HCT116 (cell line): ENCODE results near the gene KRT77. TPM values are rescaled to one million over a fixed set of nuclear protein-coding genes. Genes with fewer than 3 reads are reported as not detected.

ENCODE experiments used
- ATAC-seq: fragments of 200-7000 bp; cut with Tn5 transposase; 2 replicates; pipeline ENCODE4 v1.9.1; 2020; ENCODE audit warnings: mild to moderate bottlenecking, moderate library complexity
- BruUV-seq: library from RNA; stranded (reverse); fragments of 400-500 nt; replicated peaks from 2 replicates; lab custom pipeline; 2021; lab: Mats Ljungman, UMichigan
- CTCF ChIA-PET: fragments of 300-600 bp; sonication (Branson Sonifier 250); formaldehyde crosslinking; loops from one replicate; lab custom pipeline; 2021; ENCODE audit warnings: antibody characterized with exemption; lab: Charles Lee
- POLR2A ChIA-PET: fragments of 300-600, 350-600 bp; sonication (Branson Sonifier 250); formaldehyde crosslinking; loops from one replicate; lab custom pipeline; 2021; ENCODE audit warnings: antibody characterized with exemption; lab: Charles Lee
- RAD21 ChIA-PET, 2 experiments: fragments of 300-600 bp; sonication (Branson Sonifier 250); formaldehyde crosslinking; loops; one replicate each; lab custom pipeline; 2023; ENCODE audit warnings: low total read pairs in 2 of 2; ENCODE audit not compliant: uncharacterized antibody in 2 of 2, unreplicated experiment in 2 of 2, low non-redundant PET in 1 of 2; lab: Charles Lee
- DNase-seq: peaks from one replicate; pipeline ENCODE4 v3.0.0-alpha.2; 2010; ENCODE audit warnings: low read depth, low spot score
- H2AFZ ChIP-seq: fragments of 200-600 bp; shearing (Covaris generic), sonication (generic); 2 replicates; pipeline ENCODE4 v1.6.1; 2017; ENCODE audit warnings: low read depth, mixed run types, mixed read lengths, antibody characterized with exemption, low read length; ENCODE audit not compliant: poor library complexity, severe bottlenecking
- H3K27ac ChIP-seq: 2 replicates; pipeline ENCODE4 v1.5.1; 2012; ENCODE audit warnings: low read depth, low read length
- H3K27me3 ChIP-seq: fragments of 200-600 bp; sonication (generic); 2 replicates; pipeline ENCODE4 v1.6.1; 2016; ENCODE audit warnings: mixed run types, low read length, mixed read lengths; ENCODE audit not compliant: insufficient read depth
- H3K36me3 ChIP-seq, 2 experiments: fragments of 200-500 bp in 1 of 2; fragments of 200-600 bp in 1 of 2; sonication (Bioruptor generic) in 1 of 2; sonication (generic) in 1 of 2; 2 replicates each; pipeline versions ENCODE4 v1.5.1 to v1.6.1; 2014 to 2016; ENCODE audit warnings: low read length in 2 of 2, inconsistent platforms in 1 of 2, mixed read lengths in 1 of 2, mixed run types in 1 of 2; ENCODE audit not compliant: insufficient read depth in 2 of 2, control insufficient read depth in 1 of 2
- H3K4me1 ChIP-seq, 2 experiments: fragments of 200-600 bp in 1 of 2; sonication (generic) in 1 of 2; 2 replicates each; pipeline versions ENCODE4 v1.5.1 to v1.6.1; 2012 to 2017; ENCODE audit warnings: low read length in 2 of 2, inconsistent platforms in 1 of 2, mild to moderate bottlenecking in 1 of 2, mixed read lengths in 1 of 2, mixed run types in 1 of 2, moderate library complexity in 1 of 2; ENCODE audit not compliant: insufficient read depth in 2 of 2, control insufficient read depth in 1 of 2
- H3K4me2 ChIP-seq: fragments of 200-600 bp; sonication (generic); 2 replicates; pipeline ENCODE4 v1.6.1; 2017; ENCODE audit warnings: mixed run types, low read length, mixed read lengths
- H3K4me3 ChIP-seq, 2 experiments: fragments of 200-600 bp in 1 of 2; sonication (generic) in 1 of 2; replicated peaks in 1 of 2; 2 replicates each; pipeline ENCODE4 v1.5.1; 2011 to 2016; ENCODE audit warnings: low read length in 2 of 2, control low read depth in 1 of 2, low read depth in 1 of 2, mild to moderate bottlenecking in 1 of 2, mixed read lengths in 1 of 2, mixed run types in 1 of 2
- H3K79me2 ChIP-seq: fragments of 200-600 bp; sonication (generic); 2 replicates; pipeline ENCODE4 v1.6.1; 2017; ENCODE audit warnings: mild to moderate bottlenecking, mixed run types, low read length, moderate library complexity, mixed read lengths; ENCODE audit not compliant: insufficient read depth
- H3K9ac ChIP-seq: fragments of 200-600 bp; sonication (generic); 2 replicates; pipeline ENCODE4 v1.6.1; 2016; ENCODE audit warnings: low read length, mixed read lengths
- H3K9me2 ChIP-seq: fragments of 200-600 bp; sonication (generic), shearing (Covaris generic); 2 replicates; pipeline ENCODE4 v1.6.1; 2017; ENCODE audit warnings: mixed run types, mild to moderate bottlenecking, moderate library complexity; ENCODE audit not compliant: insufficient read depth
- H3K9me3 ChIP-seq, 2 experiments: fragments of 200-500 bp in 1 of 2; fragments of 200-600 bp in 1 of 2; sonication (Bioruptor generic) in 1 of 2; sonication (generic) in 1 of 2; 2 replicates each; pipeline ENCODE4 v1.6.1; 2014 to 2017; ENCODE audit warnings: low read length in 2 of 2, mixed read lengths in 2 of 2, inconsistent platforms in 1 of 2, low read depth in 1 of 2, mild to moderate bottlenecking in 1 of 2, mixed run types in 1 of 2, moderate library complexity in 1 of 2; ENCODE audit not compliant: control insufficient read depth in 1 of 2, insufficient read depth in 1 of 2
- H4K20me1 ChIP-seq: fragments of 200-600 bp; sonication (generic), shearing (Covaris generic); 2 replicates; pipeline ENCODE4 v1.6.1; 2017; ENCODE audit warnings: mixed run types, mild to moderate bottlenecking, moderate library complexity; ENCODE audit not compliant: insufficient read depth
- ATF3 ChIP-seq: IDR thresholded peaks from 2 replicates; pipeline ENCODE4 v1.6.1; 2012
- CBX3 ChIP-seq: IDR thresholded peaks from 2 replicates; pipeline ENCODE4 v1.6.1; 2012; ENCODE audit warnings: low read depth
- ELF1 ChIP-seq: IDR thresholded peaks from 2 replicates; pipeline ENCODE4 v1.6.1; 2012; ENCODE audit warnings: low read depth, borderline replicate concordance
- EZH2 ChIP-seq: fragments of 200-600 bp; sonication (generic); IDR thresholded peaks from 2 replicates; pipeline ENCODE4 v1.6.1; 2017; ENCODE audit warnings: antibody characterized with exemption, mixed run types
- EZH2phosphoT487 ChIP-seq: fragments of 200-600 bp; IDR thresholded peaks from 2 replicates; pipeline ENCODE4 v1.6.1; 2018; ENCODE audit warnings: antibody characterized with exemption, borderline replicate concordance
- POLR2AphosphoS5 ChIP-seq: IDR thresholded peaks from 2 replicates; pipeline ENCODE4 v1.6.1; 2011; ENCODE audit warnings: mild to moderate bottlenecking, low read depth, low read length, moderate library complexity
- RAD21 ChIP-seq: IDR thresholded peaks from 2 replicates; pipeline ENCODE4 v1.6.1; 2012; ENCODE audit warnings: low read depth, mild to moderate bottlenecking
- REST ChIP-seq: IDR thresholded peaks from 2 replicates; pipeline ENCODE4 v1.6.1; 2012; ENCODE audit warnings: low read depth
- SRF ChIP-seq: IDR thresholded peaks from 2 replicates; pipeline ENCODE4 v1.6.1; 2012; ENCODE audit warnings: low read depth
- TCF7L2 ChIP-seq: IDR thresholded peaks from 2 replicates; pipeline ENCODE4 v1.7.0; 2011; ENCODE audit warnings: borderline replicate concordance, inconsistent platforms; ENCODE audit not compliant: insufficient read depth, insufficient read length; ENCODE audit errors: extremely low read depth
- ZNF274 ChIP-seq: fragments of 200-500 bp; sonication (Bioruptor generic); IDR thresholded peaks from 2 replicates; pipeline ENCODE4 v1.6.1; 2014; ENCODE audit warnings: mild to moderate bottlenecking, low read depth, low read length, inconsistent platforms
- intact Hi-C: fragments of 100-400 bp; cut with micrococcal nuclease; formaldehyde crosslinking; loops from 2 replicates; pipeline ENCODE4 v1.10.0; 2022
- total RNA-seq: library from RNA; stranded (reverse); gene quantifications from one replicate; pipeline ENCODE4 v1.2.1, GENCODE V29; 2021; ENCODE audit not compliant: unreplicated experiment

The KRT77 gene
- total RNA-seq, 1 experiment from 2014 or later: not detected

- Histone ChIP-seq H3K27ac (no peak overlapping the region), H4K20me1 (no peaks in the 10 kb centered on the region), H3K9ac (no peak overlapping the region), H3K36me3 (no peaks in the 10 kb centered on the region), H3K4me3 (no peak overlapping the region), H3K9me2 (no peaks in the 10 kb centered on the region), H3K79me2 (no peaks in the 10 kb centered on the region), H3K4me2 (no peak overlapping the region), H2AFZ (no peak overlapping the region), H3K4me1 (peaks cover 0 to 19% of the 10 kb centered on the region in 2 experiments; a peak in 2 of 4 replicates), H3K9me3 (no peaks in the 10 kb centered on the region), H3K27me3 (peaks cover 34% of the 10 kb centered on the region)
- BruUV-seq: no TSS peak
- no peak for TF ChIP-seq CBX3
- TF ChIP-seq EZH2phosphoT487: no peak
- no peak for TF ChIP-seq ATF3
- no peak for TF ChIP-seq POLR2AphosphoS5
- no peak for TF ChIP-seq EZH2
- TF ChIP-seq ZNF274: no peak
- TF ChIP-seq TCF7L2: no peak
- no peak for TF ChIP-seq SRF
- TF ChIP-seq REST: no peak
- no peak for TF ChIP-seq ELF1
- no peak for TF ChIP-seq RAD21
- ChIA-PET CTCF (no interaction called here), RAD21 (no interaction called here), POLR2A (no interaction called here)
- no peak for ATAC-seq
- intact Hi-C loops: no loop called here
- no peak for DNase-seq
Measured at GRCh38 chr12:52676163-52676562, 27.2 kb downstream of the KRT77 start.
